ENCODE results near the gene C10orf71. TPM values are rescaled to one million over a fixed set of nuclear protein-coding genes. Genes with fewer than 3 reads are reported as not detected.

C10orf71 gene
- total and polyA plus RNA-seq, 7 experiments from 2014 or later = not detected

GRCh38 chr10:49319206-49319605 is 20.2 kb downstream of the C10orf71 start:
- Histone ChIP-seq H3K4me3 (ENCODE audit: low read length) (no peak overlapping the region), H3K27me3 (ENCODE audit: control insufficient read depth in 2 of 2, insufficient read depth in 2 of 2, low read length in 2 of 2) (no peaks in the 10 kb centered on the region), H3K36me3 (ENCODE audit: control insufficient read depth in 2 of 3, insufficient read depth in 3 of 3, low read length in 3 of 3) (no peaks in the 10 kb centered on the region), H3K27ac (ENCODE audit: low read depth, low read length) (no peak overlapping the region), H3K4me1 (ENCODE audit: control insufficient read depth in 2 of 2, insufficient read depth in 2 of 2, low read length in 2 of 2) (no peaks in the 10 kb centered on the region), H3K9me3 (ENCODE audit: control insufficient read depth in 2 of 3, low read length in 3 of 3) (no peaks in the 10 kb centered on the region)
- intact Hi-C loops (cut with micrococcal nuclease) = no loop called here
- Mint-ChIP-seq H3K27me3 (peaks cover 0 to 9% (median 3%) of the 10 kb centered on the region in 5 donors), H3K36me3 (no peaks in the 10 kb centered on the region), H3K4me1 (peaks cover 0 to 3% (median 0%) of the 10 kb centered on the region in 7 donors), H3K27ac (no peak overlapping the region), H3K9me3 (peaks cover 0 to 3% (median 0%) of the 10 kb centered on the region in 11 donors), H3K4me3 (no peak overlapping the region)
- ATAC-seq = no peak
- no peak for DNase-seq
- CTCF ChIA-PET = no interaction called here
- POLR2A ChIA-PET = no interaction called here

- H3K9me3 ChIP-seq (ENCODE audit: control insufficient read depth in 2 of 3, low read length in 3 of 3) = no peaks in the 10 kb centered on the region
- Mint-ChIP-seq H3K4me1 (peaks cover 0 to 3% (median 0%) of the 10 kb centered on the region in 7 donors), H3K4me3 (no peak overlapping the region), H3K27ac (no peak overlapping the region), H3K9me3 (peaks cover 0 to 3% (median 0%) of the 10 kb centered on the region in 11 donors), H3K36me3 (no peaks in the 10 kb centered on the region), H3K27me3 (peaks cover 0 to 15% (median 5%) of the 10 kb centered on the region in 5 donors)
- no peaks in the 10 kb centered on the region for H3K27me3 ChIP-seq (ENCODE audit: control insufficient read depth in 2 of 2, insufficient read depth in 2 of 2, low read length in 2 of 2)
- H3K4me1 ChIP-seq (ENCODE audit: control insufficient read depth in 2 of 2, insufficient read depth in 2 of 2, low read length in 2 of 2) = no peaks in the 10 kb centered on the region
- no peaks in the 10 kb centered on the region for H3K36me3 ChIP-seq (ENCODE audit: control insufficient read depth in 2 of 3, insufficient read depth in 3 of 3, low read length in 3 of 3)
- DNase-seq (no peak), ATAC-seq (no peak)
- CTCF ChIA-PET = no interaction called here
- no peak overlapping the region for H3K27ac ChIP-seq (ENCODE audit: low read depth, low read length)
- intact Hi-C loops (cut with micrococcal nuclease) = no loop called here
- POLR2A ChIA-PET = no interaction called here
- H3K4me3 ChIP-seq (ENCODE audit: low read length) = no peak overlapping the region
Observed at GRCh38 chr10:49320191-49320590, 21.2 kb downstream of the C10orf71 start.

GRCh38 chr10:49321021-49321420 is 22.1 kb downstream of the C10orf71 start:
- Histone ChIP-seq H3K27me3 (ENCODE audit: control insufficient read depth in 2 of 2, insufficient read depth in 2 of 2, low read length in 2 of 2) (no peaks in the 10 kb centered on the region), H3K27ac (ENCODE audit: low read depth, low read length) (no peak overlapping the region), H3K4me1 (ENCODE audit: control insufficient read depth in 2 of 2, insufficient read depth in 2 of 2, low read length in 2 of 2) (no peaks in the 10 kb centered on the region), H3K4me3 (ENCODE audit: low read length) (no peak overlapping the region), H3K9me3 (ENCODE audit: control insufficient read depth in 2 of 3, low read length in 3 of 3) (no peaks in the 10 kb centered on the region), H3K36me3 (ENCODE audit: control insufficient read depth in 2 of 3, insufficient read depth in 3 of 3, low read length in 3 of 3) (no peaks in the 10 kb centered on the region)
- no peaks in the 10 kb centered on the region for H3K36me3 Mint-ChIP-seq
- POLR2A ChIA-PET = no interaction called here
- peaks cover 0 to 3% (median 0%) of the 10 kb centered on the region in 7 donors for H3K4me1 Mint-ChIP-seq
- intact Hi-C loops (cut with micrococcal nuclease) = no loop called here
- DNase-seq = no peak
- H3K27ac Mint-ChIP-seq = no peak overlapping the region
- peaks cover 0 to 15% (median 5%) of the 10 kb centered on the region in 5 donors for H3K27me3 Mint-ChIP-seq
- H3K4me3 Mint-ChIP-seq = no peak overlapping the region
- CTCF ChIA-PET = no interaction called here
- H3K9me3 Mint-ChIP-seq = peaks cover 0 to 3% (median 0%) of the 10 kb centered on the region in 11 donors
- ATAC-seq = no peak

GRCh38 chr10:49322371-49323170 is 23.6 kb downstream of the C10orf71 start:
- Histone ChIP-seq H3K9me3 (ENCODE audit: control insufficient read depth in 2 of 3, low read length in 3 of 3) (no peaks in the 10 kb centered on the region), H3K27ac (ENCODE audit: low read depth, low read length) (no peak overlapping the region), H3K36me3 (ENCODE audit: control insufficient read depth in 2 of 3, insufficient read depth in 3 of 3, low read length in 3 of 3) (no peaks in the 10 kb centered on the region), H3K4me3 (ENCODE audit: low read length) (no peak overlapping the region), H3K27me3 (ENCODE audit: control insufficient read depth in 2 of 2, insufficient read depth in 2 of 2, low read length in 2 of 2) (no peaks in the 10 kb centered on the region), H3K4me1 (ENCODE audit: control insufficient read depth in 2 of 2, insufficient read depth in 2 of 2, low read length in 2 of 2) (no peaks in the 10 kb centered on the region)
- DNase-seq (no peak), ATAC-seq (no peak)
- ChIA-PET POLR2A (no interaction called here), CTCF (no interaction called here)
- Mint-ChIP-seq H3K9me3 (peaks cover 0 to 3% (median 0%) of the 10 kb centered on the region in 11 donors), H3K4me3 (no peak overlapping the region), H3K27ac (no peak overlapping the region), H3K36me3 (no peaks in the 10 kb centered on the region), H3K27me3 (peaks cover 0 to 15% (median 5%) of the 10 kb centered on the region in 5 donors), H3K4me1 (peaks cover 0 to 5% (median 0%) of the 10 kb centered on the region in 7 donors)
- intact Hi-C loops (cut with micrococcal nuclease) = no loop called here

- no peak overlapping the region for H3K4me3 Mint-ChIP-seq
- H3K4me3 ChIP-seq (ENCODE audit: low read length) = no peak overlapping the region
- H3K27ac Mint-ChIP-seq = peak overlapping the region in 1 of 9 donors; percentile 4
- H3K27ac ChIP-seq (ENCODE audit: low read depth, low read length) = no peak overlapping the region
- peaks cover 0 to 13% (median 5%) of the 10 kb centered on the region in 5 donors for H3K27me3 Mint-ChIP-seq
- ChIA-PET POLR2A (no interaction called here), CTCF (no interaction called here)
- intact Hi-C loops (cut with micrococcal nuclease) = no loop called here
- DNase-seq (no peak), ATAC-seq (no peak)
- H3K4me1 ChIP-seq (ENCODE audit: control insufficient read depth in 2 of 2, insufficient read depth in 2 of 2, low read length in 2 of 2) = no peaks in the 10 kb centered on the region
- H3K36me3 Mint-ChIP-seq = no peaks in the 10 kb centered on the region
- H3K27me3 ChIP-seq (ENCODE audit: control insufficient read depth in 2 of 2, insufficient read depth in 2 of 2, low read length in 2 of 2) = no peaks in the 10 kb centered on the region
- H3K9me3 ChIP-seq (ENCODE audit: control insufficient read depth in 2 of 3, low read length in 3 of 3) = no peaks in the 10 kb centered on the region
- peaks cover 0 to 5% (median 0%) of the 10 kb centered on the region in 7 donors for H3K4me1 Mint-ChIP-seq
- no peaks in the 10 kb centered on the region for H3K36me3 ChIP-seq (ENCODE audit: control insufficient read depth in 2 of 3, insufficient read depth in 3 of 3, low read length in 3 of 3)
- H3K9me3 Mint-ChIP-seq = peaks cover 0 to 3% (median 0%) of the 10 kb centered on the region in 11 donors
Observed at GRCh38 chr10:49323171-49323895, 24.4 kb downstream of the C10orf71 start.

GRCh38 chr10:49323896-49324270 is 24.9 kb downstream of the C10orf71 start:
- no peaks in the 10 kb centered on the region for H3K4me1 ChIP-seq (ENCODE audit: control insufficient read depth in 2 of 2, insufficient read depth in 2 of 2, low read length in 2 of 2)

More at GRCh38 chr10:49323896-49324270, 24.9 kb downstream of the C10orf71 start:
- Histone ChIP-seq H3K27me3 (ENCODE audit: control insufficient read depth in 2 of 2, insufficient read depth in 2 of 2, low read length in 2 of 2) (no peaks in the 10 kb centered on the region), H3K9me3 (ENCODE audit: control insufficient read depth in 2 of 3, low read length in 3 of 3) (no peaks in the 10 kb centered on the region), H3K27ac (ENCODE audit: low read depth, low read length) (no peak overlapping the region), H3K4me3 (ENCODE audit: low read length) (no peak overlapping the region), H3K36me3 (ENCODE audit: control insufficient read depth in 2 of 3, insufficient read depth in 3 of 3, low read length in 3 of 3) (no peaks in the 10 kb centered on the region)
- peaks cover 0 to 15% (median 5%) of the 10 kb centered on the region in 5 donors for H3K27me3 Mint-ChIP-seq
- H3K4me1 Mint-ChIP-seq = peaks cover 0 to 5% (median 0%) of the 10 kb centered on the region in 7 donors
- ChIA-PET CTCF (no interaction called here), POLR2A (no interaction called here)
- peaks cover 0 to 3% (median 0%) of the 10 kb centered on the region in 11 donors for H3K9me3 Mint-ChIP-seq
- DNase-seq (no peak), ATAC-seq (no peak)
- H3K4me3 Mint-ChIP-seq = no peak overlapping the region
- peak overlapping the region in 1 of 9 donors; percentile 4 for H3K27ac Mint-ChIP-seq
- intact Hi-C loops (cut with micrococcal nuclease) = no loop called here
- no peaks in the 10 kb centered on the region for H3K36me3 Mint-ChIP-seq

Data from naive thymus-derived CD4-positive, alpha-beta T cell (primary cell).